Mononuclear cell (primary cell): Measurements from ENCODE around the gene MAP3K5. TPM values are rescaled to one million over a fixed set of nuclear protein-coding genes. Genes with fewer than 3 reads are reported as not detected.

Experiments used
- H3K27me3 ChIP-seq: 2 replicates; pipeline ENCODE4 v1.6.0; 2011; ENCODE audit warnings: low read length, control low read depth; ENCODE audit not compliant: insufficient read depth
- H3K4me1 ChIP-seq: 2 replicates; pipeline ENCODE4 v1.5.1; 2011; ENCODE audit warnings: mild to moderate bottlenecking, low read length, control low read depth; ENCODE audit not compliant: insufficient read depth
- H3K4me3 ChIP-seq: 2 replicates; pipeline ENCODE4 v1.5.1; 2011; ENCODE audit warnings: mild to moderate bottlenecking, low read length, moderate library complexity
- H3K9me3 ChIP-seq: 2 replicates; pipeline ENCODE4 v1.5.1; 2011; ENCODE audit warnings: low read depth, mild to moderate bottlenecking, control low read depth, low read length
- total RNA-seq: library from RNA; depleted of rRNA; stranded (reverse); fragments of >200 nt; gene quantifications from one replicate; pipeline ENCODE4 v1.2.3, GENCODE V29; 2012

Gene MAP3K5
- total RNA-seq, 1 donor = 27.8 TPM

DNA sequence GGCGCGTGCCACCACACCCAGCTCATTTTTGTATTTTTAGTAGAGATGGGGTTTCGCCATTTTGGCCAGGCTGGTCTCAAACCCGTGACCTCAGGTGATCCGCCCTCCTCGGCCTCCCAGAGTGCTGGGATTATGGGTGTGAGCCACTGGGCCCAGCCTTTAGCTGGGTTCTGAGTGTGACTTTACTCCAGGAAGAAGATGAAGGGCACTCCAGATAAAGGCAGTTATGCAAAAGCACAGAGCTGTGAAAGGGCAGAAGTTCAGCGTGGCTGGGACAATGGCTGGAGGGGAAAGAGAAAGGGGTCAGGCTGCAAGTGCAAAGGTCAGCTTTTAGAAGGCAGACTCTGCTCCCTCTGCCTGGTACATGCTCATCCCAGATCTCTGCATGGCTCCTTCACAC, 39.7 kb downstream of the MAP3K5 start:
- Histone ChIP-seq H3K9me3 (no peaks in the 10 kb centered on the region), H3K4me3 (no peak overlapping the region), H3K27me3 (no peaks in the 10 kb centered on the region), H3K4me1 (peaks cover 80% of the 10 kb centered on the region)

DNA sequence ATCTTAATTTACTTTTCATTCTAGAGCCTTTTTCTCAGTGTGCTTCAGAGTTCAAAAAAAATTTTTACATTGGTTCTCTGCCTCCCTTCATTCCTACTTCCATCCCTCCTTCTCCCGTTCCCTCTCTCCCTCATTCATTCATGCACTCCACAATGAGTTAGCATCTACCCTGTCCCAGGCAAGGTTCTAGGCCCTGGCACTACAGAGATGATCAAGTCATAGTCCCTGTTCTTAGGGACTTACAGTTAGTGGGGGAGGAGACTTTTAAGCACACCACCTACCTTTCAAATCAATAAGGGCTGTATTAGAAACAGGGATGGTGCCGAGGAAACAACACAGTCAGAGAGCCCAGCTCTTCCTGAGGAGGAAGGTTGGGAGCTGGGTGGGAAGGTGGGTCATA, 40.3 kb downstream of the MAP3K5 start:
- Histone ChIP-seq H3K4me3 (no peak overlapping the region), H3K4me1 (peaks cover 75% of the 10 kb centered on the region), H3K27me3 (no peaks in the 10 kb centered on the region), H3K9me3 (no peaks in the 10 kb centered on the region)

DNA sequence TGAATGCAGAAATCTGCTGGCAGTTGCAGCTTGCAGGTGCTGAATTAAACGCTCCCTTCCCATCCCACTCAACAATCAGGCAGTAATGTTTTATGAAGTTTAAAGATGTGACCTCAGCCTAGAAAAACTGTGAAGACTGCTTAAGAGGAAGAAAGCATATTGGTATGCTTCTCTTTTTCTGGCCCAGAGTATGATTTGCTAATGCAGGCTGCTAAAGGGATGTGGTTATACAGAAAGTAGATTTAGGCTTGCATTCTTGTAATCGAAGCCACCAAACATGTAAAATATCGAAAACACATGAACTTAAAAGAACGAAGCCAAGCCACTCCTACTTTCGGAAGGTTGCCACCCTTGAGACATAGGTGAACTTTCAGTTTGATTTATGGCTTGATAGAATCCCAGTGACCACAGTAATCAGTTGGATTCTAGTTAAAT, 40.7 kb downstream of the MAP3K5 start:
- no peaks in the 10 kb centered on the region for H3K27me3 ChIP-seq
- peaks cover 70% of the 10 kb centered on the region for H3K4me1 ChIP-seq
- H3K4me3 ChIP-seq = no peak overlapping the region
- H3K9me3 ChIP-seq = no peaks in the 10 kb centered on the region

DNA sequence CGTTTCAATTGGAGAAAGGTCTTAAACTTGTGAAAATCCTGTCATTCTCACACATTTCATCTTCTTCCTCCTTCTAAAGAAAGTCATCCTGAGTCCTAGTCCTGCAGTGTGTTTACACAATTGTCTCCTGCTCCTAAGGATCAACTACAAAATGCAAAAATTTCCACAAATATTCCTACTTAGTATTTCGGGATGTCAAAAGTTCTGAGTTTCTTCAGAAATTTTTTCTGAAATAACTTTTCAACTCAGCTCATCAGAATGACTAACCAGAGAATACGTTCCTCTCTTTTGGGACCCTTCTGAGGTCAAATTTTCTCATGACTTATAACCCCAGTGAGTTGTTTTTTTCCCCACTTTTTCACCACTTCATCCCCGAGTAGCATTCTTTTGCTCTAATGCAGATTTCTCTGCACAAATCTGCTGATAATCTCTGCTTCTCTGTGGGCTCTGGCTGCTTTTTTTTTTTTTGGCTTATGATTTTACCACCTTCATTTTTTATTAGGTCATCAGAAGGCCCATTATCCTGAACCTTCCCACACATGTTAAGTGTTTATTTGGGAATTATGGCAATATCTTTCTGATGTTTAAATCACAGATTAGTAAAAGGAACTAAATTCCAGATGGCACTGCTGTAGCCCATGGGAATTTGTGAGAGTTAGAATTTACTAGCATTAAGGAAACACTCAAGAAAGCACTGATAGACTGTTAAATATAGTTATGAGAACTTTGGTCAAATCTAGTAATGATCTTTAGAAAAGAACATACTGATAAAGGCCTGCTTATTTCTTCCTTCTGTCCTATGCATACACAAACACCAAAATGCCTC, 41.4 kb downstream of the MAP3K5 start:
- no peak overlapping the region for H3K4me3 ChIP-seq
- no peaks in the 10 kb centered on the region for H3K27me3 ChIP-seq
- no peaks in the 10 kb centered on the region for H3K9me3 ChIP-seq
- H3K4me1 ChIP-seq = peaks cover 64% of the 10 kb centered on the region

DNA sequence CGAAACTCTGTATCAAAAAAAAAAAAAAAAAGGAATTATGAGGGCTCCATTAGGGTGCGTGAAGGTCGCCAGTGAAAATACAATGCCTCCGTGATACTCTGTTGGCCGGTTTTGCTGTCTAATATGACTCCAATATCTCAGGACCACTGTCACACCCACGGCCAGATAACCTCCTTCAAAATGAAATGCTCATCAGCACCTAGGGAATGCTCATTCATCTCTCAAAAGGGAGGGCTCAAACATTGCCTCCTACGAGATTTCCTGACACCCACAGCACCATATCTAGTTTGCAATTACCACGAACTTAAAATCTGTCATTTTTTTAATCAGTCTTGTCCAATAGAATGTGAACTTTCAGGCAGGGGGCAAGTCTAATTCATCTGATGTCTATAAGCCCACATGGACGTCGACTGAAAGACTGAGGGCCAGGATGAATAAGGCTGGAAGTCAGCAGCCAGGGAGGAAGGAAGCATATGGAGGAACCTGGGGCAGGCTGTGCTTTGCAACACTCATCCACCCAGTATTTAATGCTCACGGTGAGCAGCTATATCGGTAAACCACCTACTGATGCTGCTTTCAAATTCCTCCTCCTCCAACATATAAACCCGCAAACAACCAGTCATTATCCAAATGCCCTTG, 42.8 kb downstream of the MAP3K5 start:
- Histone ChIP-seq H3K9me3 (no peaks in the 10 kb centered on the region), H3K27me3 (no peaks in the 10 kb centered on the region), H3K4me3 (no peak overlapping the region), H3K4me1 (peaks cover 59% of the 10 kb centered on the region)

DNA sequence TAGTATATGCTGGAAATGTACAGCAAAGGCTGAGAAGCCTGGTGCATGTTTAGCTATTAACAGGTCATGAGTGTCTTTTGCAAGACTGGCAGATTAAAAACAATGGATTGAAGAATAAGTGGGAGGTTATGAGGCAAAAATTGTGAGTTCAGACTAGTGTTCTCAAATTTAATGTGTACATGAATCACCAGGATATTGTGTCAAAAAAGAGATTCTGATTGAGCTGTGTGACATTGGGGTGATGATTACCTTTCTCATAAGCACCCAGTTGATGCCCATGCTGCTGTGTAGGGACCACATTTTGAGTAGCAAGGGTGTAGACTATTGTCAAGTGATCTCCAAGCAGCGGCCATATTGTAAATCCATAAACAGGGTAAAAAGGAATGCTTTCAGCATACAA, 44.8 kb downstream of the MAP3K5 start:
- no peaks in the 10 kb centered on the region for H3K9me3 ChIP-seq

DNA sequence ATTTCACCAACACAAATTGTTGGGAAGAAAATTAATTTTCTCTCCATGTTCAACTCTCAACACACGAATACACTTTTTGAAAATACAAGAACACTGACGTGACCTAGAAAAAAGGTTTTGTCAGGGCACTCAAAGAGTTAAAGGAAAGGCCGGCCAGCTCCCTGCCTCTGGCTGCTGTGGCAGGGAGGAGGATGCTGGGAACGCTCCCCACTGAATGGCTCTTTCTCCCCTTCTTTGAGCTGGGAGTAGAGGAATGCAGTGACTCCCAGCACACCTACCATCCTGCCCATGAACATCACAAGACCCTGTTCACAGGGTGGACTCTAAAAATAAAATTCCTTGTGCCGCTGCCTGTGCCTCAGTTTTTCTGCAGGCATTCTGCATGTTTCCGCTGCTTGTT, 47.0 kb downstream of the MAP3K5 start:
- no peak overlapping the region for H3K4me3 ChIP-seq
- peaks cover 20% of the 10 kb centered on the region for H3K4me1 ChIP-seq
- no peaks in the 10 kb centered on the region for H3K9me3 ChIP-seq
- H3K27me3 ChIP-seq = no peaks in the 10 kb centered on the region

More for the DNA sequence above, 44.8 kb downstream of the MAP3K5 start:
- H3K4me1 ChIP-seq = peaks cover 42% of the 10 kb centered on the region
- H3K27me3 ChIP-seq = no peaks in the 10 kb centered on the region
- H3K4me3 ChIP-seq = no peak overlapping the region

DNA sequence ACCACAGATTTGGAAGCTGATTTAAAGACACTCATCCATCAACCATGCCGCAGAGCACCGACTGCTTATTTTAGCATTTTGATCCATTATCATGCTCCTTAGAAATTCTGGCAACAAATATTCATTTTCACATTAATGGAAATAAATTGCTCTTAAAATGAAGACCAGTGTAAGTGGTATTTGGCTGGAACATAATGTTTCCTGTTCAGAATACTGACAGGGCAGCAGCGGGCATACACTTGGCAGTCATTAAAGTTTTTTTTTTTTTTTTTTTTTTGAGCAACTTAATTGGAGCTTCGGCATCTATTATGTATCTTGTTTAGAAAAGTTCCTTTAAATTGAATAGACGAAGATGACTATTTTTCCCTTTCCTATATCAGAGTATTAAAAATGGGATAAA, 47.4 kb downstream of the MAP3K5 start:
- Histone ChIP-seq H3K27me3 (no peaks in the 10 kb centered on the region), H3K9me3 (no peaks in the 10 kb centered on the region), H3K4me3 (no peak overlapping the region), H3K4me1 (peaks cover 18% of the 10 kb centered on the region)

DNA sequence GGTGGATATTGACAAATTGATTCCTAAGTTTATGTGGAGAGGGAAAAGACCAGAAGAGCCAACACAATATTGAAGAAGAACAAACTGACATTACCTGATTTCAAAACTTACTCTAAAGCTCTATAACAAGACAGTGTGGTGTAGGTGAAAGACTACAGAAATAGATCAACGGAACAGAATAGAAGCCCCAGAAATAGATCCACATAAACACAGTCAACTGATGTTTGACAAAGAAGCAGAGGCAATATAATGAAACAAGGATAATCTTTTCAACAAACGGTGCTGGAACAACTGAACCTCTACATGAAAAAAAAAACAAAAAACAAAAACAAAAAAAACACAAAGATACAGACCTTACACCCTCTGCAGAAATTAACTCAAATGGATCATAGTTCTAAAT, 50.2 kb downstream of the MAP3K5 start:
- H3K4me1 ChIP-seq = peaks cover 27% of the 10 kb centered on the region
- H3K27me3 ChIP-seq = no peaks in the 10 kb centered on the region
- no peak overlapping the region for H3K4me3 ChIP-seq
- H3K9me3 ChIP-seq = no peaks in the 10 kb centered on the region

DNA sequence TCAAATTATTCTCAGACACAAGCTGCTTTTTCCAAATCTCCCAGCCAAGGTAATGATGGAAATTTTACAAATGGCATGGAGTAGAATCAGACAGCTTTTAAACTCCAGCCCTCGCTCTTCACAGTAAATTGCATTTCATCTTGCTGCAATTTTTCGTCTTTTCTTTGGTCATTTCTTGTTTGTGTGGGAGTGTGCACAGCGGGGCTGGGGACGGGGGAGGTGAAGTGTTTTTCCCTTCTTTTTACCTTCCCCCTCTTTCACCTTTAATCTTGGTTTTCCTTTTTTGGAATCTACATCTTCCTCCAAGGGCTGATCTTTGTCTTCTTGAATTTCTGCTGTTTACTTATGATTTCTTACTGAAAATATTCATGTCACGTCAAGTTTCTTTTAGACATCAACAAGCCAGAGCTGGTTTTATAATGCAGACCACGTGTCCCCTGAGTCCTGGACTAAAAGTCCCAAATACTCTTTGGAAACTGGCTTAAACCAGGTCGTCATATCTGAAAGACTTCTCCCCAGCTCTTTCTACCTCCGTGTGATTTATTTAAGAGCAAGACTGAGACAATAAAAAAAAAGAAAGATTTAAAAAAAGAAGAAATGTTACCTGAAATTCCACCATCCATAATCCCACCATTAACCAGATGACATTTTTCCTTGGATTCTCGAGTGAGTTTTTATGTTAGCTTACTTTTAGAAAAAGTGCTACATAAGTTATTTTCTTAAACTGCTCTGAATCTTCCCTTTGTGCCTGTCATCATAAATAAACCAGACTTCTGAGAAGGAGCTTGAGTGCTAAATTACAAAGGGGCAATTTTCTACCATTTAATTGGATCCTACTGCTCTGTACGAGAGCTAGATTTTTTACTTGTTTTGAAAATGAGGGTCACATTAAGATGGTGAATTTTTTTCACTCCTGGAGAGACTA, 52.0 kb downstream of the MAP3K5 start:
- no peaks in the 10 kb centered on the region for H3K9me3 ChIP-seq
- H3K4me1 ChIP-seq = peaks cover 27% of the 10 kb centered on the region
- no peak overlapping the region for H3K4me3 ChIP-seq
- H3K27me3 ChIP-seq = no peaks in the 10 kb centered on the region

DNA sequence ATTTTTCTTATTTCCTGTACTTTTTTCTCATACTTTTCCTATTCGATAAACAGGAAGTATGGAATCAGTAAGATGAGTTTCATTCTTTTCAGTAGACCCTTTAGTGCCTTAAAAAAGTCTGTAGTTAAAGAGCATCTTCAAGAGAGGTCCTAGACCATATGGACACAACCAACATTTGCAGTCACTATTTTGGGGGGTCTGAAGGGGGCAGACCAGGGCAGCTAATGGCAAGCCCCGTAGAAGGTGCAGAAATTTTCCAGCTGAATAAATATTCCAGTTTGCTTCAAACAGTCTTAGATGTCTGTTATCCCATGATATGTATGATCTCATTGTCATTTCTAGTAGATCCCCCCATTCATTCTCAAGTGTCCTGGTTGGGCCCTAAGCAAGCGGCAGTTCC, 52.8 kb downstream of the MAP3K5 start:
- Histone ChIP-seq H3K4me1 (peaks cover 24% of the 10 kb centered on the region), H3K4me3 (no peak overlapping the region), H3K27me3 (no peaks in the 10 kb centered on the region), H3K9me3 (no peaks in the 10 kb centered on the region)

DNA sequence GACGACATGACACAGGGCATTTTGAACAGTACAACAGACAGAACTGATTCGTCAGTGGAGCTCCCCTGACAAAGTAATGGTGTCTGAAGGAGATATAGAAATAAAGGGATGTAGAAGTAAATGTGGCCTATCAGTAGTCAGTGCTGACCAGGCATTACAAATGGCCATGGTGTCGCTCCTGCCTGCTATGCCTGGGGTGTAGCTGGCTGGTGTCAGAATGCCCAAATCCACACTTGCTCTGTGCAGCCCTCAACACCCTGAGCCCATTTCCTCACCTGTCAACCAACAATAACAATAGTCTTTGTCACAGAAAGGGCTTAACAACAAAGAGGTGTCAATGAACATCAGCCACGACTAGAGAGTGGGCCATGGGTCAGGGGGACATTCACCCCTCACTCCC, 53.2 kb downstream of the MAP3K5 start:
- Histone ChIP-seq H3K27me3 (no peaks in the 10 kb centered on the region), H3K4me3 (no peak overlapping the region), H3K4me1 (peaks cover 21% of the 10 kb centered on the region), H3K9me3 (no peaks in the 10 kb centered on the region)

DNA sequence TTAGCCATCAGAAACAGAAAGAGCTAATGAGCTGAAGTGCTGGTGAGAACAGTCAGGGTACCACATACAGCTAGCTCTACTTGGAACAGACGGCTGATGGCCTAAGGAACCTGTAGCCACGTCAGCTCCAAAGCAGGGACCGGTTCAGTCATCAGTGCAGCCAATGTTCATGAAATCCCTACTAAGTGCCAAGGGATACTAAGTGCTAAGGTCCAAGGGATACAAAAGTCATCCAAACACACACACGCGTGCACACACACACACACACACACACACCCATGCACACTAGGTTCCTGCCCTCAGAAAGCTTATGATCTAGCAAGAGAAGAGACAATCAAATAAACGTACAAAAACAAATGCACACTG, 53.6 kb downstream of the MAP3K5 start:
- H3K4me1 ChIP-seq = peaks cover 21% of the 10 kb centered on the region
- H3K9me3 ChIP-seq = no peaks in the 10 kb centered on the region
- no peak overlapping the region for H3K4me3 ChIP-seq
- H3K27me3 ChIP-seq = no peaks in the 10 kb centered on the region

DNA sequence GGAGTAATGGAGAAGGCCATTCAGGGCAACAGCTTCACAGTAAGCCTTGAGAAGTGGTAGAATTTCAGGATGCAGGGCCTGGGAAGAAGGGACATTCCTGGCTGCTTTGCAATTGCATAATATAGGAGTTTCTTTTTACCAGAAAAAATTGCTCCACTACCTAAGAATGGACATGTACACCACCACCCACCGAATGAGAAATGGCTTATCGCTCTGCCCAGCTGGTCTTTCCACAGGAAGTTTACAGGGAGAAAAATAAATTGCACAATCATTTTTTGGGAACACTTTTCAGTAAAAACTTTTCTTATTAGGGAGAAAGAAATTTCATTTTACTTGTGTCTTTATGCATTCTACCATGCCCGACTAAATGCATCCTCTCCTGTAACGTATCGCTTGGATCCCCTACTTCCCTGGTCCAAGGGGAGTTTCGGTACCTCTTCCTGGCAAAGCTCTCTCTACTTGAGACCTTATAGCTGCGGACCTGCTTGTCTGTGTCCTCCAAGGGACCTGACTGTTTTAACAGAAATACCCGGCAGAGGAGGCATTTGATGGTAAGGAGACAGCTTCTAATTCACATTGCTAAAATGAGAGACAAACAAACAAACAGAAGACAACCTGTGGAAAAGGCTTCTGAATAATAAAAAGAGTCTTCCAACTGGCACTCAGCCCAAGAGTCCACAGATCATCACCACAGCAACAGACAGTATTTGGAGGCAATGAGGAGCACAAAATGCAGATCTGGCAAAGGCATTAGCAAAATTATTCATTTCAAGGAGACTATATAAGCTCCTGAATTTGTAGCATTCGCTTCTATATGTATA, 54.2 kb downstream of the MAP3K5 start:
- peaks cover 21% of the 10 kb centered on the region for H3K4me1 ChIP-seq
- no peaks in the 10 kb centered on the region for H3K9me3 ChIP-seq
- H3K4me3 ChIP-seq = no peak overlapping the region
- no peaks in the 10 kb centered on the region for H3K27me3 ChIP-seq
